Activated naive CD8-positive, alpha-beta T cell treated with anti-CD3 and anti-CD28 coated beads for 36 hours (primary cell): ENCODE measurements around the gene SCML1. TPM values are rescaled to one million over a fixed set of nuclear protein-coding genes. Genes with fewer than 3 reads are reported as not detected.
A peak's percentile ranks its signal among the peaks of the same experiment; 100 is the strongest.

Experiments
- DNase-seq: peaks from one replicate; pipeline ENCODE4 v3.0.0; 2021
- H3K27ac Mint-ChIP-seq: one replicate; pipeline ENCODE4 v1.8.0; 2022; ENCODE audit warnings: mild to moderate bottlenecking, moderate library complexity, mixed read lengths
- H3K27me3 Mint-ChIP-seq: one replicate; pipeline ENCODE4 v1.8.0; 2022; ENCODE audit warnings: mild to moderate bottlenecking, mixed read lengths
- H3K36me3 Mint-ChIP-seq: one replicate; pipeline ENCODE4 v1.8.0; 2021; ENCODE audit warnings: mild to moderate bottlenecking, mixed read lengths
- H3K4me1 Mint-ChIP-seq: one replicate; pipeline ENCODE4 v1.8.0; 2021; ENCODE audit warnings: mixed read lengths
- H3K4me3 Mint-ChIP-seq: one replicate; pipeline ENCODE4 v1.8.0; 2022; ENCODE audit warnings: mild to moderate bottlenecking, moderate library complexity, mixed read lengths
- H3K9me3 Mint-ChIP-seq: one replicate; pipeline ENCODE4 v1.8.0; 2022; ENCODE audit warnings: mixed read lengths
- total RNA-seq, 2 experiments: library from RNA; stranded (reverse); gene quantifications; one replicate each; pipeline ENCODE4 v1.2.3, GENCODE V29; 2021

SCML1 gene
- total RNA-seq, 2 experiments from 2014 or later = 4.0 to 4.1 TPM

GRCh38 chrX:17725181-17725580 is 12.1 kb upstream of the SCML1 start:
- Mint-ChIP-seq H3K4me1 (no peaks in the 10 kb centered on the region), H3K27ac (no peak overlapping the region), H3K27me3 (no peaks in the 10 kb centered on the region), H3K36me3 (peaks cover 19% of the 10 kb centered on the region), H3K4me3 (no peak overlapping the region), H3K9me3 (no peaks in the 10 kb centered on the region)
- no peak for DNase-seq

DNA sequence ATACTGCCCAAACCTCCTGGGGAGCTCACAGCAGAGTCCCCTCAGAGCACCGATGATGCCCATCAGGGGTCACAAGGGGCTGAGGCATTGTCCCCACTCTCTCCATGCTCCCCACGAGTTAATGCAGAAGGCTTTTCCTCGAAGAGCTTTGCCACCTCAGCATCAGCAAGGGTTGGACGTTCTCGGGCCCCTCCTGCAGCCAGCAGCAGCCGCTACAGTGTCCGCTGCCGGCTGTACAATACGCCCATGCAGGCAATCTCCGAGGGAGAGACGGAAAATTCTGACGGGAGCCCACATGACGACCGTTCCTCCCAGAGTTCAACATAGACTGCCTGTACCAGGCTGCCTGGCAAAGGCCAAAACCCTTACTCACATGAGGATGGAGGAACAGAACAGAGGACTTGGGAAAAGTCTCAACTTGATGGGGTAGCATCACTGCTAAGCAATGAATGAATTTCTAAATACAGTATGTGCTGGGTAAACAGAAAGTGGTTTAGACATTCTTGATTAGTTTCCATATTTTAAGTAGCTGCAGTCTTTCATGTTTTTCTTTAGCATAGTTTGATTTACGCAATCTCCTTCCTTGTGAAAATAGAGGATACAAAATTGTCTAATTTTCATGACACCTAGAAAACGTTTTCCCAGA is 5.0 kb upstream of the SCML1 start:
- no peaks in the 10 kb centered on the region for H3K4me1 Mint-ChIP-seq
- H3K27ac Mint-ChIP-seq = no peak overlapping the region
- H3K27me3 Mint-ChIP-seq = no peaks in the 10 kb centered on the region
- H3K9me3 Mint-ChIP-seq = no peaks in the 10 kb centered on the region
- no peak for DNase-seq
- no peak overlapping the region for H3K4me3 Mint-ChIP-seq
- peaks cover 11% of the 10 kb centered on the region for H3K36me3 Mint-ChIP-seq

- peaks cover 2% of the 10 kb centered on the region for H3K36me3 Mint-ChIP-seq
- no peaks in the 10 kb centered on the region for H3K27me3 Mint-ChIP-seq
- DNase-seq = no peak
- no peak overlapping the region for H3K4me3 Mint-ChIP-seq
- peaks cover 3% of the 10 kb centered on the region for H3K9me3 Mint-ChIP-seq
- H3K27ac Mint-ChIP-seq = no peak overlapping the region
- peaks cover 17% of the 10 kb centered on the region for H3K4me1 Mint-ChIP-seq
Observed at GRCh38 chrX:17735406-17735805, 1.9 kb upstream of the SCML1 start.

- H3K36me3 Mint-ChIP-seq = no peaks in the 10 kb centered on the region
- DNase-seq = no peak
- peaks cover 23% of the 10 kb centered on the region for H3K4me1 Mint-ChIP-seq
- H3K27me3 Mint-ChIP-seq = no peaks in the 10 kb centered on the region
- H3K4me3 Mint-ChIP-seq = peak overlapping the region; percentile 76
- peaks cover 3% of the 10 kb centered on the region for H3K9me3 Mint-ChIP-seq
- peak overlapping the region; percentile 71 for H3K27ac Mint-ChIP-seq
Observed at GRCh38 chrX:17736478-17736855, 826 bp upstream of the SCML1 start.

DNA sequence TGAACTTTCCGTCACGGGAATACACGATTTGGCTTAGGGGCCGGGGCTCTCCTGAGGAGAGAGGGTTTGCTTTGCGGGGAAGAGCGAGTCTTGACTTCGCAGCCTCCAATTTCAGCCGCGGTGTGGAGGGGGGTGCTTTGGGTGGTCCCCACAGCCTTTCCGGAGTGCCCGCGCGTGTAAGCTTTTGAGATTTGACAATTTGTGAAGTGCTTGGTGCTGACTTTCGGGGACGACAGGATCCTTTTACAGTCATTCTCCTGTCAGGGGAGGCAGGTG is 355 bp downstream of the SCML1 start:
- Mint-ChIP-seq H3K4me1 (peaks cover 30% of the 10 kb centered on the region), H3K27ac (peak overlapping the region; percentile 85), H3K9me3 (peaks cover 3% of the 10 kb centered on the region), H3K4me3 (peak overlapping the region; percentile 74), H3K27me3 (no peaks in the 10 kb centered on the region), H3K36me3 (no peaks in the 10 kb centered on the region)
- DNase-seq = peak; percentile 31

GRCh38 chrX:17737986-17738713 is 857 bp downstream of the SCML1 start:
- H3K27me3 Mint-ChIP-seq = no peaks in the 10 kb centered on the region
- H3K4me1 Mint-ChIP-seq = peaks cover 34% of the 10 kb centered on the region
- peaks cover 3% of the 10 kb centered on the region for H3K9me3 Mint-ChIP-seq
- peak; percentile 49 for DNase-seq
- H3K27ac Mint-ChIP-seq = peak overlapping the region; percentile 85
- peak overlapping the region; percentile 74 for H3K4me3 Mint-ChIP-seq
- H3K36me3 Mint-ChIP-seq = no peaks in the 10 kb centered on the region

GRCh38 chrX:17738737-17739535 is 1.6 kb downstream of the SCML1 start:
- Mint-ChIP-seq H3K9me3 (peaks cover 3% of the 10 kb centered on the region), H3K27me3 (no peaks in the 10 kb centered on the region), H3K4me3 (peak overlapping the region; percentile 74), H3K36me3 (no peaks in the 10 kb centered on the region), H3K4me1 (peaks cover 37% of the 10 kb centered on the region), H3K27ac (peak overlapping the region; percentile 85)
- DNase-seq = no peak

- Mint-ChIP-seq H3K4me3 (no peak overlapping the region), H3K4me1 (peaks cover 39% of the 10 kb centered on the region), H3K9me3 (peaks cover 3% of the 10 kb centered on the region), H3K36me3 (no peaks in the 10 kb centered on the region), H3K27me3 (no peaks in the 10 kb centered on the region), H3K27ac (no peak overlapping the region)
- DNase-seq = no peak
Observed at GRCh38 chrX:17740137-17741122, 3.1 kb downstream of the SCML1 start.

DNA sequence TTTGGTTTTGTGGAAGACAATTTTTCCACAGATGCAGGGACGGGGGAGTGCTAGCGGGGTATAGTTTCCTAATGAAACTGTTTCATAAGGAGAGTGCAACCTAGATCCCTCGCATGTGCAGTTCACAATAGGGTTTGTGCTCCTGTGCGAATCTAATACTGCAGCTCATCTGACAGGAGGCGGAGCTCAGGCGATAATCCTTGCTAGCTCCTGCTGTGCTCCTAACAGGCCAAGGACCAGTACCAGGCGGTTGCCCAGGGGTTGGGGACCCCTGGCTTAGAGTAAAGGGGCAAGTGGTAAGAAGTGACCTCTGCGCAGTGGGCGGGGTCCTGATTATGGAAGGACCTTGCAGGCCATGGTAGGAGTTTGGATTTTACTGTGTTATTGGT is 3.8 kb downstream of the SCML1 start:
- no peak for DNase-seq
- Mint-ChIP-seq H3K4me1 (peaks cover 39% of the 10 kb centered on the region), H3K4me3 (no peak overlapping the region), H3K27ac (no peak overlapping the region), H3K27me3 (no peaks in the 10 kb centered on the region), H3K9me3 (peaks cover 3% of the 10 kb centered on the region), H3K36me3 (no peaks in the 10 kb centered on the region)

DNA sequence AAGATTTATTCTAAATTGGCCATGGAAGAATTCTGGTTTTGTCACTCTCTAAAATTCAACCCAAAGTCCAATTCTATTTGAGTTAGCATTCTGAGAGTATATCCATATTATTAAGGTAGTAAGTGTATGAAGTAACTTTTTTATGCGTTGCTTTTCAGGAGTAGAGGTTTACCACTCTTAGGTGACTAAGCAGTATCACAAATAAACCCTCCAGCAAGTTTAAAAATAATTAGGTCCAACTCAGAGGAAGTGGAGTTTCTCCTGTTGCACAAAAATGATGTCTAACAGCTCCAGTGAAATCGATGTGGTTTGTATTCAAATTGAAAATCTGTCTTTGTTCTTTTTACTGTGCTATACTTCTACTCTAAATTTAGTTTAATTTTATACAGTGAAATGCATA is 6.6 kb downstream of the SCML1 start:
- H3K36me3 Mint-ChIP-seq = no peaks in the 10 kb centered on the region
- no peak overlapping the region for H3K4me3 Mint-ChIP-seq
- no peak overlapping the region for H3K27ac Mint-ChIP-seq
- H3K4me1 Mint-ChIP-seq = peaks cover 33% of the 10 kb centered on the region
- no peaks in the 10 kb centered on the region for H3K27me3 Mint-ChIP-seq
- no peak for DNase-seq
- peaks cover 3% of the 10 kb centered on the region for H3K9me3 Mint-ChIP-seq

- no peak overlapping the region for H3K4me3 Mint-ChIP-seq
- H3K27ac Mint-ChIP-seq = no peak overlapping the region
- H3K27me3 Mint-ChIP-seq = no peaks in the 10 kb centered on the region
- H3K9me3 Mint-ChIP-seq = no peaks in the 10 kb centered on the region
- no peaks in the 10 kb centered on the region for H3K36me3 Mint-ChIP-seq
- no peak for DNase-seq
- H3K4me1 Mint-ChIP-seq = peaks cover 27% of the 10 kb centered on the region
Observed at GRCh38 chrX:17744896-17745523, 7.7 kb downstream of the SCML1 start.

DNA sequence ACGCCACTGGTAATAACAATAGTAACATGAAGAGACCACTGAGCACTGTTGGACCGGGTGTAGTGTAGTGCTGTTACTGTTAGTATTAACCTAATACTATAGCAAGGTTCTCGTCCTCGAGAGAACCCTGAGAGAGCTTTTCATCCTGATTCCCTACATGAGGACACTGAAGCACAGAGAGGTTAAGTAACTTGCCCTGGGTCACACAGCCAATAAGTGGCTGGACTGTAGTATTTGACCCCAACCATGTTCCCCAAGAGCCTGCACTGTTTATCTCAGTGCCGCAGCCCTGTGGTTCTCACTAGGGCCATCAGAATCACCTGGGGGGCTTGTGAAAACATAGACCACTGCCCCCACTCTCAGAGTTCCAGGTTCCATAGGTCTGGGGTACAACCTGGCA is 10.4 kb downstream of the SCML1 start:
- Mint-ChIP-seq H3K9me3 (no peaks in the 10 kb centered on the region), H3K27me3 (no peaks in the 10 kb centered on the region), H3K4me1 (peaks cover 11% of the 10 kb centered on the region), H3K4me3 (no peak overlapping the region), H3K27ac (no peak overlapping the region), H3K36me3 (no peaks in the 10 kb centered on the region)
- DNase-seq = no peak

DNA sequence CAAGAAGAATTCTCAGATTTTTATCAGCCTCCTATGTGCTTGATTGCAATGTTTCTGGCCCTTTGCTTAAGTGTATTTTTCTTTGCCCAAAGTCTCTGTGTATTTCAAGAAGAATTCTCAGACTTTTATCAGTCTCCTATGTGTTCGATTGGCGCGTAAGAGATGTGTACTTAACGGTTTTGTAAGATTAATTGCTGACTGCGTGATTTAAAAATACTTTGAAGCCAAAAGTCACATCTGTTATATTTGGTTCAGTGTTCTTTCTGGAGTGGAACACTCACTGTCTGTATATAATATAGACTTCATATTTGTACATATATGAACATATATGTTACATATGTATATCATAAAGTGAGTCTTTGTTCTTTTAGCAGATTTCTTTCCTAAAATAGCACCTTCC is 11.4 kb downstream of the SCML1 start:
- no peaks in the 10 kb centered on the region for H3K36me3 Mint-ChIP-seq
- H3K4me3 Mint-ChIP-seq = no peak overlapping the region
- H3K27ac Mint-ChIP-seq = no peak overlapping the region
- peaks cover 5% of the 10 kb centered on the region for H3K4me1 Mint-ChIP-seq
- H3K27me3 Mint-ChIP-seq = no peaks in the 10 kb centered on the region
- H3K9me3 Mint-ChIP-seq = no peaks in the 10 kb centered on the region
- no peak for DNase-seq

GRCh38 chrX:17750436-17750835 is 13.1 kb downstream of the SCML1 start:
- H3K27me3 Mint-ChIP-seq = no peaks in the 10 kb centered on the region
- H3K27ac Mint-ChIP-seq = no peak overlapping the region
- no peak overlapping the region for H3K4me3 Mint-ChIP-seq
- peaks cover 2% of the 10 kb centered on the region for H3K4me1 Mint-ChIP-seq
- H3K36me3 Mint-ChIP-seq = no peaks in the 10 kb centered on the region
- no peaks in the 10 kb centered on the region for H3K9me3 Mint-ChIP-seq
- no peak for DNase-seq
